GM12865 (cell line): ENCODE results near the gene CLTCL1.
A peak's percentile ranks its signal among the peaks of the same experiment; 100 is the strongest.

ENCODE experiments used
- DNase-seq: peaks from one replicate; pipeline ENCODE4 v3.0.0; 2010; ENCODE audit warnings: low read depth
- H3K4me3 ChIP-seq: 2 replicates; pipeline ENCODE4 v1.5.1; 2011; ENCODE audit warnings: mild to moderate bottlenecking, low read depth, low read length, control low read depth
- CTCF ChIP-seq: IDR thresholded peaks from 2 replicates; pipeline ENCODE4 v1.5.1; 2011; ENCODE audit warnings: low read length, control low read depth, low read depth, inconsistent platforms; ENCODE audit not compliant: insufficient read depth; ENCODE audit errors: missing control alignments

CLTCL1 gene

GRCh38 chr22:19196841-19197612, 94.5 kb downstream of the CLTCL1 start:
- no peak for TF ChIP-seq CTCF
- H3K4me3 ChIP-seq: no peak overlapping the region
- no peak for DNase-seq

- TF ChIP-seq CTCF: no peak
Observed at GRCh38 chr22:19195796-19196731, 95.5 kb downstream of the CLTCL1 start.

GRCh38 chr22:19194766-19195536, 96.6 kb downstream of the CLTCL1 start:
- no peak for DNase-seq
- no peak for TF ChIP-seq CTCF
- no peak overlapping the region for H3K4me3 ChIP-seq

More at GRCh38 chr22:19195796-19196731, 95.5 kb downstream of the CLTCL1 start:
- H3K4me3 ChIP-seq: no peak overlapping the region
- peak; percentile 40 for DNase-seq

- DNase-seq: no peak
- H3K4me3 ChIP-seq: no peak overlapping the region
- TF ChIP-seq CTCF: no peak
Observed at GRCh38 chr22:19193879-19194278, 97.6 kb downstream of the CLTCL1 start.

- no peak for TF ChIP-seq CTCF
- H3K4me3 ChIP-seq: no peak overlapping the region
- no peak for DNase-seq
Observed at GRCh38 chr22:19187716-19188563, 103.6 kb downstream of the CLTCL1 start.
